ENCODE results near the gene MX2.
"Not testable (repeated sequence)": the region's sequence is repeated elsewhere in the genome, so short reads cannot be mapped to it uniquely, and the experiment has no call there.

Gene MX2

GRCh38 chr21:41387824-41388223 lies 26.0 kb downstream of the MX2 start:
- DNase-seq: no peak

GRCh38 chr21:41388259-41388658 lies 26.4 kb downstream of the MX2 start:
- no peak for DNase-seq

- no peak for DNase-seq
These were observed 28.3 kb downstream of the MX2 start for GRCh38 chr21:41390043-41390639.

GRCh38 chr21:41393876-41394465 lies 32.1 kb downstream of the MX2 start:
- no peak for DNase-seq

- DNase-seq: peak; percentile 75
These were observed 34.8 kb downstream of the MX2 start for GRCh38 chr21:41396558-41397075.

- no peak for DNase-seq
These were observed 35.7 kb downstream of the MX2 start for GRCh38 chr21:41397471-41397891.

GRCh38 chr21:41398251-41398650 lies 36.4 kb downstream of the MX2 start:
- no peak for DNase-seq

- no peak for DNase-seq
These were observed 37.0 kb downstream of the MX2 start for GRCh38 chr21:41398831-41399230.

- no peak for DNase-seq
These were observed 37.5 kb downstream of the MX2 start for GRCh38 chr21:41399246-41399800.

GRCh38 chr21:41402231-41402630 lies 40.4 kb downstream of the MX2 start:
- no peak for DNase-seq

- DNase-seq: no peak
These were observed 41.0 kb downstream of the MX2 start for GRCh38 chr21:41402796-41403195.

GRCh38 chr21:41403331-41403730 lies 41.5 kb downstream of the MX2 start:
- DNase-seq: no peak

GRCh38 chr21:41403966-41404365 lies 42.1 kb downstream of the MX2 start:
- DNase-seq: no peak

- DNase-seq: no peak
These were observed 43.5 kb downstream of the MX2 start for GRCh38 chr21:41405321-41405720.

- DNase-seq: no peak
These were observed 44.5 kb downstream of the MX2 start for GRCh38 chr21:41406340-41406739.

- DNase-seq: no peak
These were observed 46.0 kb downstream of the MX2 start for GRCh38 chr21:41407541-41408460.

GRCh38 chr21:41410361-41410760 lies 48.5 kb downstream of the MX2 start:
- no peak for DNase-seq

- DNase-seq: no peak
These were observed 49.1 kb downstream of the MX2 start for GRCh38 chr21:41410767-41411448.

GRCh38 chr21:41411449-41412089 lies 49.7 kb downstream of the MX2 start:
- peak; percentile 62 for DNase-seq

GRCh38 chr21:41417505-41417904 lies 55.7 kb downstream of the MX2 start:
- not testable (repeated sequence) for DNase-seq

- no peak for DNase-seq
These were observed 56.6 kb downstream of the MX2 start for GRCh38 chr21:41418393-41418792.

GRCh38 chr21:41418956-41419680 lies 57.3 kb downstream of the MX2 start:
- DNase-seq: no peak
